ENCODE data around the gene SLC29A2. TPM values are rescaled to one million over a fixed set of nuclear protein-coding genes. Genes with fewer than 3 reads are reported as not detected.
"Not testable (repeated sequence)": the region's sequence is repeated elsewhere in the genome, so short reads cannot be mapped to it uniquely, and the experiment has no call there.

The SLC29A2 gene
- total RNA-seq, 1 experiment from 2014 or later = not detected

GRCh38 chr11:66331542-66332370 lies 39.8 kb downstream of the SLC29A2 start:
- no peak for DNase-seq
- Histone ChIP-seq H3K9me3 (no peaks in the 10 kb centered on the region), H3K27me3 (no peaks in the 10 kb centered on the region), H3K4me3 (no peak overlapping the region), H3K36me3 (peaks cover 42% of the 10 kb centered on the region)

- Histone ChIP-seq H3K36me3 (peaks cover 42% of the 10 kb centered on the region), H3K9me3 (no peaks in the 10 kb centered on the region), H3K27me3 (no peaks in the 10 kb centered on the region), H3K4me3 (no peak overlapping the region)
- DNase-seq = no peak
These were observed 40.6 kb downstream of the SLC29A2 start for GRCh38 chr11:66330931-66331330.

GRCh38 chr11:66329165-66329673 lies 42.3 kb downstream of the SLC29A2 start:
- Histone ChIP-seq H3K4me3 (no peak overlapping the region), H3K27me3 (no peaks in the 10 kb centered on the region), H3K9me3 (no peaks in the 10 kb centered on the region), H3K36me3 (peaks cover 27% of the 10 kb centered on the region)
- DNase-seq = no peak

- no peaks in the 10 kb centered on the region for H3K9me3 ChIP-seq
- H3K27me3 ChIP-seq = no peaks in the 10 kb centered on the region
- H3K4me3 ChIP-seq = no peak overlapping the region
- peak; percentile 78 for DNase-seq
- H3K36me3 ChIP-seq = peaks cover 23% of the 10 kb centered on the region
These were observed 43.0 kb downstream of the SLC29A2 start for GRCh38 chr11:66328302-66329144.

GRCh38 chr11:66328031-66328301 lies 43.6 kb downstream of the SLC29A2 start:
- Histone ChIP-seq H3K27me3 (no peaks in the 10 kb centered on the region), H3K9me3 (no peaks in the 10 kb centered on the region), H3K4me3 (no peak overlapping the region), H3K36me3 (peaks cover 18% of the 10 kb centered on the region)
- no peak for DNase-seq

- peak; percentile 85 for DNase-seq
- H3K36me3 ChIP-seq = peaks cover 12% of the 10 kb centered on the region
- H3K27me3 ChIP-seq = no peaks in the 10 kb centered on the region
- H3K4me3 ChIP-seq = no peak overlapping the region
- no peaks in the 10 kb centered on the region for H3K9me3 ChIP-seq
These were observed 44.2 kb downstream of the SLC29A2 start for GRCh38 chr11:66327171-66328030.

- Histone ChIP-seq H3K4me3 (no peak overlapping the region), H3K9me3 (no peaks in the 10 kb centered on the region), H3K36me3 (peaks cover 3% of the 10 kb centered on the region), H3K27me3 (no peaks in the 10 kb centered on the region)
- DNase-seq = peak; percentile 95
These were observed 45.1 kb downstream of the SLC29A2 start for GRCh38 chr11:66326261-66327111.

GRCh38 chr11:66325263-66325671 lies 46.3 kb downstream of the SLC29A2 start:
- Histone ChIP-seq H3K9me3 (no peaks in the 10 kb centered on the region), H3K27me3 (no peaks in the 10 kb centered on the region), H3K36me3 (no peaks in the 10 kb centered on the region), H3K4me3 (no peak overlapping the region)
- DNase-seq = no peak

- Histone ChIP-seq H3K36me3 (no peaks in the 10 kb centered on the region), H3K27me3 (no peaks in the 10 kb centered on the region), H3K9me3 (0 out of 2 replicates have a peak, but pooled peaks cover 2% of the 10 kb centered on the region), H3K4me3 (no peak overlapping the region)
- no peak for DNase-seq
These were observed 46.9 kb downstream of the SLC29A2 start for GRCh38 chr11:66324664-66325063.

- H3K4me3 ChIP-seq = no peak overlapping the region
- DNase-seq = no peak
- H3K27me3 ChIP-seq = no peaks in the 10 kb centered on the region
- H3K36me3 ChIP-seq = no peaks in the 10 kb centered on the region
- 0 out of 2 replicates have a peak, but pooled peaks cover 2% of the 10 kb centered on the region for H3K9me3 ChIP-seq
These were observed 47.9 kb downstream of the SLC29A2 start for GRCh38 chr11:66323684-66324083.

- no peak for DNase-seq
- Histone ChIP-seq H3K4me3 (no peak overlapping the region), H3K9me3 (0 out of 2 replicates have a peak, but pooled peaks cover 2% of the 10 kb centered on the region), H3K36me3 (no peaks in the 10 kb centered on the region), H3K27me3 (no peaks in the 10 kb centered on the region)
These were observed 48.7 kb downstream of the SLC29A2 start for GRCh38 chr11:66322732-66323427.

GRCh38 chr11:66321606-66322005 lies 50.0 kb downstream of the SLC29A2 start:
- Histone ChIP-seq H3K4me3 (no peak overlapping the region), H3K36me3 (no peaks in the 10 kb centered on the region), H3K27me3 (no peaks in the 10 kb centered on the region), H3K9me3 (0 out of 2 replicates have a peak, but pooled peaks cover 2% of the 10 kb centered on the region)
- no peak for DNase-seq

GRCh38 chr11:66320748-66321147 lies 50.8 kb downstream of the SLC29A2 start:
- H3K27me3 ChIP-seq, DNase-seq, H3K4me3 ChIP-seq, H3K9me3 ChIP-seq, H3K36me3 ChIP-seq: not testable (repeated sequence)

- not testable (repeated sequence) for DNase-seq, H3K36me3 ChIP-seq, H3K4me3 ChIP-seq, H3K9me3 ChIP-seq, H3K27me3 ChIP-seq
These were observed 51.3 kb downstream of the SLC29A2 start for GRCh38 chr11:66320289-66320688.

- Histone ChIP-seq H3K36me3 (no peaks in the 10 kb centered on the region), H3K9me3 (0 out of 2 replicates have a peak, but pooled peaks cover 2% of the 10 kb centered on the region), H3K4me3 (no peak overlapping the region), H3K27me3 (no peaks in the 10 kb centered on the region)
- no peak for DNase-seq
These were observed 53.0 kb downstream of the SLC29A2 start for GRCh38 chr11:66318600-66318970.
